GM18870 (cell line): ENCODE measurements around the gene ACTG2.
"Not testable (repeated sequence)": the region's sequence is repeated elsewhere in the genome, so short reads cannot be mapped to it uniquely, and the experiment has no call there.

ENCODE experiments used
- ATAC-seq: cut with Tn5 transposase; IDR thresholded peaks from one replicate; pipeline ENCODE4 v1.9.1; 2021; ENCODE audit warnings: moderate library complexity; ENCODE audit not compliant: unreplicated experiment

Gene ACTG2

GRCh38 chr2:73892631-73893329 lies at the start of gene ACTG2:
ACTG2 (plus strand) TSS chr2:73893008; CDS start chr2:73901312, 8,304 bp downstream.
- ATAC-seq: no peak

- no peak for ATAC-seq
Measured at GRCh38 chr2:73844087-73844486, 48.7 kb upstream of the ACTG2 start.

GRCh38 chr2:73850009-73850408 lies 42.8 kb upstream of the ACTG2 start:
- ATAC-seq: no peak

GRCh38 chr2:73851274-73851673 lies 41.5 kb upstream of the ACTG2 start:
- ATAC-seq: no peak

GRCh38 chr2:73852020-73852419 lies 40.8 kb upstream of the ACTG2 start:
- ATAC-seq: no peak

- no peak for ATAC-seq
Measured at GRCh38 chr2:73855526-73855925, 37.3 kb upstream of the ACTG2 start.

GRCh38 chr2:73856214-73856613 lies 36.6 kb upstream of the ACTG2 start:
- no peak for ATAC-seq

GRCh38 chr2:73859721-73860586 lies 32.9 kb upstream of the ACTG2 start:
- no peak for ATAC-seq

GRCh38 chr2:73862987-73863386 lies 29.8 kb upstream of the ACTG2 start:
- no peak for ATAC-seq

GRCh38 chr2:73868204-73868978 lies 24.4 kb upstream of the ACTG2 start:
- no peak for ATAC-seq

- ATAC-seq: no peak
Measured at GRCh38 chr2:73870084-73870483, 22.7 kb upstream of the ACTG2 start.

GRCh38 chr2:73877071-73877802 lies 15.6 kb upstream of the ACTG2 start:
- ATAC-seq: no peak

- ATAC-seq: not testable (repeated sequence)
Measured at GRCh38 chr2:73877984-73878383, 14.8 kb upstream of the ACTG2 start.

- no peak for ATAC-seq
Measured at GRCh38 chr2:73885406-73885805, 7.4 kb upstream of the ACTG2 start.

- ATAC-seq: no peak
Measured at GRCh38 chr2:73886357-73886756, 6.5 kb upstream of the ACTG2 start.

GRCh38 chr2:73887596-73888353 lies 5.0 kb upstream of the ACTG2 start:
- ATAC-seq: not testable (repeated sequence)

GRCh38 chr2:73888388-73888787 lies 4.4 kb upstream of the ACTG2 start:
- ATAC-seq: no peak

GRCh38 chr2:73889206-73889605 lies 3.6 kb upstream of the ACTG2 start:
- ATAC-seq: no peak

GRCh38 chr2:73890301-73891092 lies 2.3 kb upstream of the ACTG2 start:
- ATAC-seq: no peak
